ENCODE measurements around the gene MDK.
A peak's percentile ranks its signal among the peaks of the same experiment; 100 is the strongest.

GRCh38 chr11:46389450-46390330, 8.2 kb downstream of the MDK start:
- TF ChIP-seq POLR2AphosphoS5 (IDR thresholded peaks at IDR 0.05; ENCODE audit: low read depth, low read length) (no peak), TAF1 (IDR thresholded peaks at IDR 0.05; ENCODE audit: borderline replicate concordance, insufficient read depth, low read length) (no peak), REST (IDR thresholded peaks at IDR 0.05; ENCODE audit: insufficient read depth in 1 of 2, low read depth in 2 of 2, low read length in 2 of 2) (peak; percentile 41 to 58; a peak in 2 of 4 replicates), SIN3A (IDR thresholded peaks at IDR 0.05; ENCODE audit: borderline replicate concordance, insufficient read depth, low read length) (0 out of 2 replicates have a peak, but pooled peaks have one; percentile 50), FOXP2 (optimal IDR thresholded peaks at IDR 0.05; ENCODE audit: borderline replicate concordance, extremely low read depth, extremely low read length, insufficient read depth) (no peak)

Measured in PFSK-1 (cell line).